Skeletal muscle tissue (tissue), 4 donors: ENCODE measurements around the gene LRRC56. TPM values are rescaled to one million over a fixed set of nuclear protein-coding genes. Genes with fewer than 3 reads are reported as not detected.

Experiments used
- H3K27ac ChIP-seq: one replicate; pipeline ENCODE4 v1.7.0; 2013; ENCODE audit warnings: mild to moderate bottlenecking, low read depth, low read length, inconsistent platforms
- H3K27me3 ChIP-seq, 3 donors: one replicate each; pipeline ENCODE4 v1.7.0; 2013; ENCODE audit warnings: low read length in 3 of 3; ENCODE audit not compliant: control insufficient read depth in 3 of 3, insufficient read depth in 3 of 3
- H3K36me3 ChIP-seq, 3 donors: one replicate each; pipeline ENCODE4 v1.7.0; 2013; ENCODE audit warnings: low read length in 3 of 3; ENCODE audit not compliant: control insufficient read depth in 3 of 3, insufficient read depth in 3 of 3
- H3K4me1 ChIP-seq, 3 donors: one replicate each; pipeline ENCODE4 v1.7.0; 2013; ENCODE audit warnings: low read length in 3 of 3, mild to moderate bottlenecking in 3 of 3; ENCODE audit not compliant: control insufficient read depth in 3 of 3, insufficient read depth in 3 of 3
- H3K4me3 ChIP-seq, 3 donors: one replicate each; pipeline ENCODE4 v1.7.0; 2013; ENCODE audit warnings: low read length in 3 of 3
- H3K9ac ChIP-seq, 3 donors: one replicate each; pipeline ENCODE4 v1.7.0; 2013; ENCODE audit warnings: low read length in 3 of 3, mild to moderate bottlenecking in 3 of 3, moderate library complexity in 2 of 3, low read depth in 1 of 3
- H3K9me3 ChIP-seq, 3 donors: one replicate each; pipeline ENCODE4 v1.7.0; 2013; ENCODE audit warnings: low read length in 3 of 3; ENCODE audit not compliant: control insufficient read depth in 3 of 3
- total RNA-seq: library from RNA; depleted of rRNA; stranded (reverse); fragments of >200 nt; gene quantifications from one replicate; pipeline ENCODE4 v1.2.3, GENCODE V29; 2014
- donor health status: Osteomylitis.

Gene LRRC56
- total RNA-seq, 1 donor from 2014 or later = under 0.01 TPM

GRCh38 chr11:581752-582151 lies 44.4 kb downstream of the LRRC56 start:
- peaks cover 22 to 27% (median 25%) of the 10 kb centered on the region in 3 donors for H3K36me3 ChIP-seq
- no peak overlapping the region for H3K4me3 ChIP-seq
- peaks cover 39 to 45% (median 39%) of the 10 kb centered on the region in 3 donors for H3K4me1 ChIP-seq
- H3K9me3 ChIP-seq = no peaks in the 10 kb centered on the region
- no peak overlapping the region for H3K27ac ChIP-seq
- no peaks in the 10 kb centered on the region for H3K27me3 ChIP-seq
- H3K9ac ChIP-seq = no peak overlapping the region

- Histone ChIP-seq H3K4me1 (peaks cover 15 to 20% (median 16%) of the 10 kb centered on the region in 3 donors), H3K9ac (no peak overlapping the region), H3K27ac (no peak overlapping the region), H3K36me3 (peaks cover 37 to 42% (median 41%) of the 10 kb centered on the region in 3 donors), H3K9me3 (no peaks in the 10 kb centered on the region), H3K4me3 (no peak overlapping the region), H3K27me3 (no peaks in the 10 kb centered on the region)
Observed at GRCh38 chr11:584287-584686, 47.0 kb downstream of the LRRC56 start.

- no peak overlapping the region for H3K4me3 ChIP-seq
- no peak overlapping the region for H3K27ac ChIP-seq
- no peaks in the 10 kb centered on the region for H3K9me3 ChIP-seq
- H3K9ac ChIP-seq = no peak overlapping the region
- no peaks in the 10 kb centered on the region for H3K27me3 ChIP-seq
- peaks cover 52 to 56% (median 56%) of the 10 kb centered on the region in 3 donors for H3K36me3 ChIP-seq
- peaks cover 0 to 1% (median 0%) of the 10 kb centered on the region in 3 donors for H3K4me1 ChIP-seq
Observed at GRCh38 chr11:586376-587316, 49.3 kb downstream of the LRRC56 start.

GRCh38 chr11:587546-587945 lies 50.2 kb downstream of the LRRC56 start:
- H3K9ac ChIP-seq = no peak overlapping the region

GRCh38 chr11:587978-588380 lies 50.7 kb downstream of the LRRC56 start:
- Histone ChIP-seq H3K9ac (no peak overlapping the region), H3K27ac (no peak overlapping the region), H3K4me1 (no peaks in the 10 kb centered on the region), H3K9me3 (no peaks in the 10 kb centered on the region), H3K4me3 (no peak overlapping the region), H3K27me3 (no peaks in the 10 kb centered on the region), H3K36me3 (peaks cover 53 to 62% (median 59%) of the 10 kb centered on the region in 3 donors)

More at GRCh38 chr11:587546-587945, 50.2 kb downstream of the LRRC56 start:
- H3K4me1 ChIP-seq = no peaks in the 10 kb centered on the region
- no peak overlapping the region for H3K4me3 ChIP-seq
- H3K36me3 ChIP-seq = peaks cover 49 to 58% (median 54%) of the 10 kb centered on the region in 3 donors
- no peaks in the 10 kb centered on the region for H3K27me3 ChIP-seq
- H3K27ac ChIP-seq = no peak overlapping the region
- H3K9me3 ChIP-seq = no peaks in the 10 kb centered on the region

GRCh38 chr11:589798-590197 lies 52.5 kb downstream of the LRRC56 start:
- H3K4me3 ChIP-seq = no peak overlapping the region
- no peak overlapping the region for H3K9ac ChIP-seq
- no peaks in the 10 kb centered on the region for H3K4me1 ChIP-seq
- H3K27ac ChIP-seq = no peak overlapping the region
- peaks cover 57 to 69% (median 62%) of the 10 kb centered on the region in 3 donors for H3K36me3 ChIP-seq
- H3K9me3 ChIP-seq = no peaks in the 10 kb centered on the region
- H3K27me3 ChIP-seq = no peaks in the 10 kb centered on the region

GRCh38 chr11:590997-591396 lies 53.7 kb downstream of the LRRC56 start:
- Histone ChIP-seq H3K9me3 (no peaks in the 10 kb centered on the region), H3K36me3 (peaks cover 66 to 75% (median 67%) of the 10 kb centered on the region in 3 donors), H3K27ac (no peak overlapping the region), H3K4me3 (no peak overlapping the region), H3K27me3 (no peaks in the 10 kb centered on the region), H3K9ac (no peak overlapping the region), H3K4me1 (no peaks in the 10 kb centered on the region)

GRCh38 chr11:592501-592900 lies 55.2 kb downstream of the LRRC56 start:
- no peak overlapping the region for H3K9ac ChIP-seq
- no peaks in the 10 kb centered on the region for H3K27me3 ChIP-seq
- no peaks in the 10 kb centered on the region for H3K9me3 ChIP-seq
- no peak overlapping the region for H3K27ac ChIP-seq
- no peak overlapping the region for H3K4me3 ChIP-seq
- H3K36me3 ChIP-seq = peaks cover 61 to 68% (median 67%) of the 10 kb centered on the region in 3 donors
- H3K4me1 ChIP-seq = no peaks in the 10 kb centered on the region

GRCh38 chr11:592918-593317 lies 55.6 kb downstream of the LRRC56 start:
- Histone ChIP-seq H3K36me3 (peaks cover 61 to 69% (median 67%) of the 10 kb centered on the region in 3 donors), H3K27ac (no peak overlapping the region), H3K27me3 (no peaks in the 10 kb centered on the region), H3K4me1 (no peaks in the 10 kb centered on the region), H3K9me3 (no peaks in the 10 kb centered on the region), H3K4me3 (no peak overlapping the region), H3K9ac (no peak overlapping the region)

- Histone ChIP-seq H3K4me1 (no peaks in the 10 kb centered on the region), H3K9me3 (no peaks in the 10 kb centered on the region), H3K36me3 (peaks cover 63 to 71% (median 69%) of the 10 kb centered on the region in 3 donors), H3K27me3 (no peaks in the 10 kb centered on the region), H3K4me3 (no peak overlapping the region), H3K27ac (no peak overlapping the region), H3K9ac (no peak overlapping the region)
Observed at GRCh38 chr11:593347-593746, 56.0 kb downstream of the LRRC56 start.
